Measurements from ENCODE around the gene TRABD.

GRCh38 chr22:50136581-50137015 is 49.1 kb upstream of the TRABD start:
- TF ChIP-seq, protein P1, sequence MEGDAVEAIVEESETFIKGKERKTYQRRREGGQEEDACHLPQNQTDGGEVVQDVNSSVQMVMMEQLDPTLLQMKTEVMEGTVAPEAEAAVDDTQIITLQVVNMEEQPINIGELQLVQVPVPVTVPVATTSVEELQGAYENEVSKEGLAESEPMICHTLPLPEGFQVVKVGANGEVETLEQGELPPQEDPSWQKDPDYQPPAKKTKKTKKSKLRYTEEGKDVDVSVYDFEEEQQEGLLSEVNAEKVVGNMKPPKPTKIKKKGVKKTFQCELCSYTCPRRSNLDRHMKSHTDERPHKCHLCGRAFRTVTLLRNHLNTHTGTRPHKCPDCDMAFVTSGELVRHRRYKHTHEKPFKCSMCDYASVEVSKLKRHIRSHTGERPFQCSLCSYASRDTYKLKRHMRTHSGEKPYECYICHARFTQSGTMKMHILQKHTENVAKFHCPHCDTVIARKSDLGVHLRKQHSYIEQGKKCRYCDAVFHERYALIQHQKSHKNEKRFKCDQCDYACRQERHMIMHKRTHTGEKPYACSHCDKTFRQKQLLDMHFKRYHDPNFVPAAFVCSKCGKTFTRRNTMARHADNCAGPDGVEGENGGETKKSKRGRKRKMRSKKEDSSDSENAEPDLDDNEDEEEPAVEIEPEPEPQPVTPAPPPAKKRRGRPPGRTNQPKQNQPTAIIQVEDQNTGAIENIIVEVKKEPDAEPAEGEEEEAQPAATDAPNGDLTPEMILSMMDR (IDR thresholded peaks at IDR 0.05) = no peak
- no peak for TF ChIP-seq ZFX (IDR thresholded peaks at IDR 0.05; ENCODE audit: borderline replicate concordance)

Data from 22Rv1 (cell line).